WTC11 (cell line): Measurements from ENCODE around the gene PCSK4. TPM values are rescaled to one million over a fixed set of nuclear protein-coding genes. Genes with fewer than 3 reads are reported as not detected.

ENCODE experiments used
- ATAC-seq: fragments of 200-7000 bp; cut with Tn5 transposase; 2 replicates; pipeline ENCODE4 v1.10.0; 2021; ENCODE audit warnings: mild to moderate bottlenecking, moderate library complexity
- CTCF ChIA-PET: fragments of 300-600 bp; sonication (Branson Sonifier 250); formaldehyde crosslinking; loops from one replicate; lab custom pipeline; 2021; ENCODE audit warnings: antibody characterized with exemption; lab: Charles Lee
- POLR2A ChIA-PET: fragments of 350-600 bp; sonication (Branson Sonifier 250); formaldehyde crosslinking; loops from one replicate; lab custom pipeline; 2021; ENCODE audit warnings: antibody characterized with exemption; lab: Charles Lee
- DNase-seq: peaks from one replicate; pipeline ENCODE4 v3.0.0; 2021; ENCODE audit warnings: low spot score
- H3K27ac Mint-ChIP-seq: 2 replicates; pipeline ENCODE4 v1.8.0; 2021; ENCODE audit warnings: mixed read lengths
- H3K27me3 Mint-ChIP-seq: 2 replicates; pipeline ENCODE4 v1.8.0; 2021; ENCODE audit warnings: low read depth, mild to moderate bottlenecking, moderate library complexity, mixed read lengths
- H3K36me3 Mint-ChIP-seq: 2 replicates; pipeline ENCODE4 v1.8.0; 2021; ENCODE audit warnings: mixed read lengths
- H3K4me1 Mint-ChIP-seq: 2 replicates; pipeline ENCODE4 v1.8.0; 2022; ENCODE audit warnings: mixed read lengths
- H3K4me3 Mint-ChIP-seq: 2 replicates; pipeline ENCODE4 v1.8.0; 2021; ENCODE audit warnings: mild to moderate bottlenecking, moderate library complexity, mixed read lengths
- H3K9me3 Mint-ChIP-seq: 2 replicates; pipeline ENCODE4 v1.8.0; 2021; ENCODE audit warnings: mixed read lengths
- ELF4 ChIP-seq: sonication (generic); formaldehyde crosslinking; IDR thresholded peaks from 2 replicates; pipeline ENCODE4 v1.8.1; 2022; ENCODE audit warnings: low read depth, mild to moderate bottlenecking, moderate library complexity, missing genetic modification reagents
- EMX1 ChIP-seq: fragments of 250-450 bp; sonication (Bioruptor Pico); IDR thresholded peaks from 2 replicates; pipeline ENCODE4 v1.8.0; 2021; ENCODE audit warnings: mild to moderate bottlenecking
- ETV6 ChIP-seq: sonication (generic); formaldehyde crosslinking; IDR thresholded peaks from 2 replicates; pipeline ENCODE4 v1.8.1; 2022; ENCODE audit warnings: mild to moderate bottlenecking, missing genetic modification reagents
- GRHL2 ChIP-seq: fragments of 250-450 bp; sonication (Bioruptor Pico); IDR thresholded peaks from 2 replicates; pipeline ENCODE4 v1.8.0; 2022; ENCODE audit warnings: mild to moderate bottlenecking, moderate library complexity; ENCODE audit not compliant: insufficient replicate concordance, severe bottlenecking
- IRF2 ChIP-seq: sonication (generic); formaldehyde crosslinking; IDR thresholded peaks from 2 replicates; pipeline ENCODE4 v1.8.0; 2022; ENCODE audit warnings: low read depth, missing genetic modification reagents, borderline replicate concordance
- JAZF1 ChIP-seq: fragments of 250-450 bp; sonication (Bioruptor Pico); IDR thresholded peaks from 2 replicates; pipeline ENCODE4 v1.9.0; 2021; ENCODE audit warnings: moderate library complexity, mild to moderate bottlenecking, inconsistent platforms
- JUN ChIP-seq: sonication (generic); formaldehyde crosslinking; IDR thresholded peaks from 2 replicates; pipeline ENCODE4 v1.8.0; 2023; ENCODE audit warnings: mild to moderate bottlenecking, missing genetic modification reagents
- KAT7 ChIP-seq: sonication (generic); formaldehyde crosslinking; IDR thresholded peaks from 2 replicates; pipeline ENCODE4 v1.8.1; 2023; ENCODE audit warnings: missing genetic modification reagents, mild to moderate bottlenecking, borderline replicate concordance
- NFATC4 ChIP-seq: fragments of 250-450 bp; sonication (Bioruptor Pico); IDR thresholded peaks from 2 replicates; pipeline ENCODE4 v1.9.0; 2021; ENCODE audit warnings: mild to moderate bottlenecking
- NFE2L1 ChIP-seq: sonication (generic); formaldehyde crosslinking; IDR thresholded peaks from 2 replicates; pipeline ENCODE4 v1.8.1; 2023; ENCODE audit warnings: missing genetic modification reagents
- NR3C1 ChIP-seq: sonication (generic); formaldehyde crosslinking; conservative IDR thresholded peaks from 2 replicates; pipeline ENCODE4 v1.8.1; 2023; ENCODE audit warnings: low read depth, mild to moderate bottlenecking, missing genetic modification reagents
- PRRX2 ChIP-seq: fragments of 250-450 bp; sonication (Bioruptor Pico); IDR thresholded peaks from 2 replicates; pipeline ENCODE4 v1.8.0; 2021; ENCODE audit warnings: mild to moderate bottlenecking
- RELA ChIP-seq: sonication (generic); formaldehyde crosslinking; IDR thresholded peaks from 2 replicates; pipeline ENCODE4 v1.8.1; 2022; ENCODE audit warnings: missing genetic modification reagents, mild to moderate bottlenecking, borderline replicate concordance
- TCF7 ChIP-seq: sonication (generic); formaldehyde crosslinking; IDR thresholded peaks from 2 replicates; pipeline ENCODE4 v1.8.0; 2022; ENCODE audit warnings: mild to moderate bottlenecking, low read depth, missing genetic modification reagents, moderate library complexity
- TEAD4 ChIP-seq: sonication (generic); formaldehyde crosslinking; IDR thresholded peaks from 2 replicates; pipeline ENCODE4 v1.8.0; 2022; ENCODE audit warnings: mild to moderate bottlenecking, missing genetic modification reagents
- ZNF121 ChIP-seq: sonication (generic); formaldehyde crosslinking; IDR thresholded peaks from 2 replicates; pipeline ENCODE4 v1.8.0; 2023; ENCODE audit warnings: missing genetic modification reagents
- ZNF219 ChIP-seq: sonication (generic); formaldehyde crosslinking; IDR thresholded peaks from 2 replicates; pipeline ENCODE4 v1.8.0; 2023; ENCODE audit warnings: missing genetic modification reagents, mild to moderate bottlenecking, borderline replicate concordance
- total RNA-seq: library from RNA; stranded (reverse); gene quantifications from 3 replicates; pipeline ENCODE4 v1.2.3, GENCODE V29; 2021
- TF ChIP-seq, protein P1 (sequence below): sonication (generic); formaldehyde crosslinking; IDR thresholded peaks from 2 replicates; pipeline ENCODE4 v1.8.0; 2022; ENCODE audit warnings: mild to moderate bottlenecking, missing genetic modification reagents
- TF ChIP-seq, protein P2 (sequence below): fragments of 250-450 bp; sonication (Bioruptor Pico); IDR thresholded peaks from 2 replicates; pipeline ENCODE4 v1.9.0; 2021; ENCODE audit warnings: mild to moderate bottlenecking, borderline replicate concordance
- TF ChIP-seq, protein P3 (sequence below): sonication (generic); formaldehyde crosslinking; IDR thresholded peaks from 2 replicates; pipeline ENCODE4 v1.8.1; 2023; ENCODE audit warnings: mild to moderate bottlenecking, missing genetic modification reagents, borderline replicate concordance

PCSK4 gene
- total RNA-seq, 1 experiment from 2014 or later, result 22.4 TPM

DNA sequence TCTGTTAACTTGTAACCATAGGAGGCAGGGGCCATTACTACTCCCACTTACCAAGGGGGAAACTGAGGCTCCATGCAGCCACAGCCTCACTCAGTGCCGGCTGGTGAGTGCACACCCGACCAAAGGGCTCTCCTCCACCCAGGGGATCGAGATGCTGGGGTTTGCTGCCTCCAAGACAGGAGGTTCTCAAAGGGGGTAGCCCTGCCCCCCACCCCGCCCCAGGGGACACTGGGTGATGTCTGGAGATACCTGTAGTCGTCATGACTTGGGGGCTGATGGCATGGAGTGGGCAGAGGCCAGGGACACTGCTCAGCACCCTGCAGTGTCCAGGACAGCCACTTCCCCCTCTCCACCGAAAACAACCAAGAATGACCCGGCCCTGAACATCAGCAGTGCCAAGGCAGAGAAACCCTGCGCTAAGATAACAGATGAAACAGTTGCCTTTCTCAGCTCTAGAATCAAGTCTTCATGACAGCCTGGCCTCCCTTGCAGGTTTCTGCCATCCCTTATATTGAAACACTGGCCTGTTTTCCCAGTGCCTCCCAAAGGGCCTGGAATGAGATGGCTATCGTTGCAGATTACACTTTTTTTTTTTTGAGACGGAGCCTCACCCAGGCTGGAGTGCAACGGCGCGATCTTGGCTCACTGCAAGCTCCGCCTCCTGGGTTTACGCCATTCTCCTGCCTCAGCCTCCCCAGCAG lies 4.1 kb upstream of the PCSK4 start (continued):
- TF ChIP-seq, protein P1, sequence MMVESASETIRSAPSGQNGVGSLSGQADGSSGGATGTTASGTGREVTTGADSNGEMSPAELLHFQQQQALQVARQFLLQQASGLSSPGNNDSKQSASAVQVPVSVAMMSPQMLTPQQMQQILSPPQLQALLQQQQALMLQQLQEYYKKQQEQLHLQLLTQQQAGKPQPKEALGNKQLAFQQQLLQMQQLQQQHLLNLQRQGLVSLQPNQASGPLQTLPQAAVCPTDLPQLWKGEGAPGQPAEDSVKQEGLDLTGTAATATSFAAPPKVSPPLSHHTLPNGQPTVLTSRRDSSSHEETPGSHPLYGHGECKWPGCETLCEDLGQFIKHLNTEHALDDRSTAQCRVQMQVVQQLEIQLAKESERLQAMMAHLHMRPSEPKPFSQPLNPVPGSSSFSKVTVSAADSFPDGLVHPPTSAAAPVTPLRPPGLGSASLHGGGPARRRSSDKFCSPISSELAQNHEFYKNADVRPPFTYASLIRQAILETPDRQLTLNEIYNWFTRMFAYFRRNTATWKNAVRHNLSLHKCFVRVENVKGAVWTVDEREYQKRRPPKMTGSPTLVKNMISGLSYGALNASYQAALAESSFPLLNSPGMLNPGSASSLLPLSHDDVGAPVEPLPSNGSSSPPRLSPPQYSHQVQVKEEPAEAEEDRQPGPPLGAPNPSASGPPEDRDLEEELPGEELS, result no peak
- TF ChIP-seq NFE2L1, result no peak

DNA sequence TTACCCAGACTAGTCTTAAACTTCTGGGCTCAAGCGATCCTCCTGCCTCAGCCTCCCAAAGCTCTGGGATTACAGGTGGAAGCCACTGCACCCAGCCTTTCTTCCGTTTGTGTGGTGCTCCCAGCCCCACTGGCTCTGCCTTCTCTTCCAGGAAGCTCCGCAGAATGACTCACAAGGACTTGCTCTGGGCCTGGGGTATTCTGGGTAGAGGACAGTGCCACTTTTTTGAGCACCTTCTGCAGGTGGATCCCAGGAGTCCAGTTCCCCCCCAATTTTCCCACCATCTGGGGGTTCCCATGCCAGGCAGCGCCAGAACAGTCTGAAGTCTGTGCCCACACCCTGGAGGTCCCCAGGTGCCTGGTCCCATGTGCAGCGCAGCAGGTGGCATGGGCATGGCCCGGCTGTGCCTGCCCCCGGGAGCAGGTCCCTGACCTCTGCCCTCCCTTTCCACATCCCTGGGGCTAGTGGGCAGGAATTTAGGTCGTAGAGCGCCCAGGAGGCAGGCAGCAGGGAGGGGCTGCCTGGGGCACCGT lies 2.4 kb upstream of the PCSK4 start:
- H3K4me3 Mint-ChIP-seq, result peak overlapping the region; percentile 73
- H3K36me3 Mint-ChIP-seq, result no peaks in the 10 kb centered on the region
- TF ChIP-seq KAT7 (CRISPR knock-in tag), result no peak
- no peak for TF ChIP-seq TCF7 (CRISPR knock-in tag)
- no peak for TF ChIP-seq GRHL2 (CRISPR knock-in tag)
- no peak for TF ChIP-seq JAZF1 (CRISPR knock-in tag)
- TF ChIP-seq EMX1 (CRISPR knock-in tag), result no peak
- TF ChIP-seq NR3C1, result no peak
- no peaks in the 10 kb centered on the region for H3K9me3 Mint-ChIP-seq
- peaks cover 24% of the 10 kb centered on the region for H3K27me3 Mint-ChIP-seq
- ChIA-PET CTCF (no interaction called here), POLR2A (no interaction called here)
- DNase-seq (no peak), ATAC-seq (no peak)
- H3K27ac Mint-ChIP-seq, result no peak overlapping the region
- peaks cover 6% of the 10 kb centered on the region for H3K4me1 Mint-ChIP-seq

DNA sequence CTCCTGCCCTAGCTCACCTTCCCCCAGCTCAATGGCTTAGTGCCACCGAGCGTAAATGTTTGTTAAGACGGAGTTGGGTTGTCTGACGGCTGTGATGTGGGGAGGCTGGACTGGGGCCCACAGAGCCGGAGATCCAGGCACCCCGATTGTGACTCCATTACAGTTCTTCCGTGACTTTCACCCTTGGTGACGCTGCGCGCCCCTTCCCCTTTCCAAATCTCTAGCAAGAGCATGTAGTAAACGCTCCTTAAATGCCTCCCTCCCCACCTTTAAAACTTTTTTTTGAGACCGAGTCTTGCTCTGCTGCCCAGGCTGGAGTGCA lies 1.7 kb upstream of the PCSK4 start:
- ATAC-seq (no peak), DNase-seq (no peak)
- Mint-ChIP-seq H3K4me3 (peak overlapping the region; percentile 73), H3K4me1 (peaks cover 6% of the 10 kb centered on the region), H3K9me3 (no peaks in the 10 kb centered on the region), H3K27me3 (peaks cover 24% of the 10 kb centered on the region), H3K36me3 (no peaks in the 10 kb centered on the region), H3K27ac (no peak overlapping the region)
- ChIA-PET POLR2A (no interaction called here), CTCF (interaction anchor here (1.5 to 1.9 kb wide), 9 partner anchors 12 to 334 kb away, joined by 3 to 17 read pairs (median 6); no protein-coding TSS in a partner anchor)
- TF ChIP-seq, protein P2, sequence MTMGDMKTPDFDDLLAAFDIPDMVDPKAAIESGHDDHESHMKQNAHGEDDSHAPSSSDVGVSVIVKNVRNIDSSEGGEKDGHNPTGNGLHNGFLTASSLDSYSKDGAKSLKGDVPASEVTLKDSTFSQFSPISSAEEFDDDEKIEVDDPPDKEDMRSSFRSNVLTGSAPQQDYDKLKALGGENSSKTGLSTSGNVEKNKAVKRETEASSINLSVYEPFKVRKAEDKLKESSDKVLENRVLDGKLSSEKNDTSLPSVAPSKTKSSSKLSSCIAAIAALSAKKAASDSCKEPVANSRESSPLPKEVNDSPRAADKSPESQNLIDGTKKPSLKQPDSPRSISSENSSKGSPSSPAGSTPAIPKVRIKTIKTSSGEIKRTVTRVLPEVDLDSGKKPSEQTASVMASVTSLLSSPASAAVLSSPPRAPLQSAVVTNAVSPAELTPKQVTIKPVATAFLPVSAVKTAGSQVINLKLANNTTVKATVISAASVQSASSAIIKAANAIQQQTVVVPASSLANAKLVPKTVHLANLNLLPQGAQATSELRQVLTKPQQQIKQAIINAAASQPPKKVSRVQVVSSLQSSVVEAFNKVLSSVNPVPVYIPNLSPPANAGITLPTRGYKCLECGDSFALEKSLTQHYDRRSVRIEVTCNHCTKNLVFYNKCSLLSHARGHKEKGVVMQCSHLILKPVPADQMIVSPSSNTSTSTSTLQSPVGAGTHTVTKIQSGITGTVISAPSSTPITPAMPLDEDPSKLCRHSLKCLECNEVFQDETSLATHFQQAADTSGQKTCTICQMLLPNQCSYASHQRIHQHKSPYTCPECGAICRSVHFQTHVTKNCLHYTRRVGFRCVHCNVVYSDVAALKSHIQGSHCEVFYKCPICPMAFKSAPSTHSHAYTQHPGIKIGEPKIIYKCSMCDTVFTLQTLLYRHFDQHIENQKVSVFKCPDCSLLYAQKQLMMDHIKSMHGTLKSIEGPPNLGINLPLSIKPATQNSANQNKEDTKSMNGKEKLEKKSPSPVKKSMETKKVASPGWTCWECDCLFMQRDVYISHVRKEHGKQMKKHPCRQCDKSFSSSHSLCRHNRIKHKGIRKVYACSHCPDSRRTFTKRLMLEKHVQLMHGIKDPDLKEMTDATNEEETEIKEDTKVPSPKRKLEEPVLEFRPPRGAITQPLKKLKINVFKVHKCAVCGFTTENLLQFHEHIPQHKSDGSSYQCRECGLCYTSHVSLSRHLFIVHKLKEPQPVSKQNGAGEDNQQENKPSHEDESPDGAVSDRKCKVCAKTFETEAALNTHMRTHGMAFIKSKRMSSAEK (CRISPR knock-in tag), result no peak
- TF ChIP-seq EMX1 (CRISPR knock-in tag), result no peak
- TF ChIP-seq JUN (CRISPR knock-in tag), result no peak
- TF ChIP-seq ELF4, result no peak
- TF ChIP-seq, protein P1, result no peak
- TF ChIP-seq IRF2 (CRISPR knock-in tag), result no peak
- no peak for TF ChIP-seq ZNF121 (CRISPR knock-in tag)
- TF ChIP-seq, protein P3, sequence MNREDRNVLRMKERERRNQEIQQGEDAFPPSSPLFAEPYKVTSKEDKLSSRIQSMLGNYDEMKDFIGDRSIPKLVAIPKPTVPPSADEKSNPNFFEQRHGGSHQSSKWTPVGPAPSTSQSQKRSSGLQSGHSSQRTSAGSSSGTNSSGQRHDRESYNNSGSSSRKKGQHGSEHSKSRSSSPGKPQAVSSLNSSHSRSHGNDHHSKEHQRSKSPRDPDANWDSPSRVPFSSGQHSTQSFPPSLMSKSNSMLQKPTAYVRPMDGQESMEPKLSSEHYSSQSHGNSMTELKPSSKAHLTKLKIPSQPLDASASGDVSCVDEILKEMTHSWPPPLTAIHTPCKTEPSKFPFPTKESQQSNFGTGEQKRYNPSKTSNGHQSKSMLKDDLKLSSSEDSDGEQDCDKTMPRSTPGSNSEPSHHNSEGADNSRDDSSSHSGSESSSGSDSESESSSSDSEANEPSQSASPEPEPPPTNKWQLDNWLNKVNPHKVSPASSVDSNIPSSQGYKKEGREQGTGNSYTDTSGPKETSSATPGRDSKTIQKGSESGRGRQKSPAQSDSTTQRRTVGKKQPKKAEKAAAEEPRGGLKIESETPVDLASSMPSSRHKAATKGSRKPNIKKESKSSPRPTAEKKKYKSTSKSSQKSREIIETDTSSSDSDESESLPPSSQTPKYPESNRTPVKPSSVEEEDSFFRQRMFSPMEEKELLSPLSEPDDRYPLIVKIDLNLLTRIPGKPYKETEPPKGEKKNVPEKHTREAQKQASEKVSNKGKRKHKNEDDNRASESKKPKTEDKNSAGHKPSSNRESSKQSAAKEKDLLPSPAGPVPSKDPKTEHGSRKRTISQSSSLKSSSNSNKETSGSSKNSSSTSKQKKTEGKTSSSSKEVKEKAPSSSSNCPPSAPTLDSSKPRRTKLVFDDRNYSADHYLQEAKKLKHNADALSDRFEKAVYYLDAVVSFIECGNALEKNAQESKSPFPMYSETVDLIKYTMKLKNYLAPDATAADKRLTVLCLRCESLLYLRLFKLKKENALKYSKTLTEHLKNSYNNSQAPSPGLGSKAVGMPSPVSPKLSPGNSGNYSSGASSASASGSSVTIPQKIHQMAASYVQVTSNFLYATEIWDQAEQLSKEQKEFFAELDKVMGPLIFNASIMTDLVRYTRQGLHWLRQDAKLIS, result no peak
- no peak for TF ChIP-seq ZNF219 (CRISPR knock-in tag)
- no peak for TF ChIP-seq TEAD4 (CRISPR knock-in tag)
- no peak for TF ChIP-seq ETV6 (CRISPR knock-in tag)
- TF ChIP-seq RELA, result no peak
- no peak for TF ChIP-seq PRRX2 (CRISPR knock-in tag)
- TF ChIP-seq NFATC4 (CRISPR knock-in tag), result no peak
